LNCaP clone FGC (cell line): ENCODE results near the gene AP3S2.
"Not testable (repeated sequence)": the region's sequence is repeated elsewhere in the genome, so short reads cannot be mapped to it uniquely, and the experiment has no call there.

Experiments
- DNase-seq: peaks from one replicate; pipeline ENCODE4 v3.0.0-alpha.2; 2011; ENCODE audit warnings: low read depth
- H3K4me3 ChIP-seq: 2 replicates; pipeline ENCODE4 v1.5.1; 2011; ENCODE audit warnings: mild to moderate bottlenecking, low read depth, low read length, control low read depth
- CTCF ChIP-seq: IDR thresholded peaks from 2 replicates; pipeline ENCODE4 v1.5.1; 2012; ENCODE audit warnings: mild to moderate bottlenecking; ENCODE audit not compliant: control insufficient read depth, insufficient read depth; ENCODE audit errors: extremely low read depth

Gene AP3S2

DNA sequence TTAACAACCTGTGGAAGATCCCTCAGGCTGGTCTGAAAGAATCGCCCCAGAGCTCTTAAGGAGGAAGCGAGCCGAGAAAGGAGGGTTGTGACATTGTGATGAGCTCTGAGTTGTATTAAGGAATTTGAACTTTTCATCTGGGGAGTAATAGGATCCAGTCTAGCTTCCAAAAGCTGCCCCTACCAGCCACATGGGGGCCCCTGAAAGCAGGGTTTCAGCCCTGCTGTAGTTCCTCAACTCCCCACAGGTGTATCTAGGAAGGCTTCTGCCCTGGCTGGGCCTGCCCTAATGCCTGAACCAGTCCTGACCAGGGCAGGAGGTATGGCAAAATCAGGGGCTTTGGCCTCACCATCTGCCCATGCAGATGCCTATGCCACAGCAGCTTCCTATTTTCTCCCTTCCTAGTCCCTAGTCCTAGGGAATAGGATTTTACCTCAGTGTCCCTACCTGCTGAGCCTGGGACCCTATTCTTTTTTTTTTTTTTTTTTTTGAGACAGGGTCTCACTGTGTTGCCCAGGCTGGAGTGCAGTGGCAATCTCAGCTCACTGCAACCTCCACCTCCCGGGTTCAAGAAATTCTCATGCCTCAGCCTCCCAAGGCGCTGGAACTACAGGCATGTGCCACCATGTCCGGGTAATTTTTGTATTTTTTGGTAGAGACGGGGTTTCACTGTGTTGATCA lies 5.0 kb upstream of the AP3S2 start:
- DNase-seq, result no peak
- peak; percentile 68 for TF ChIP-seq CTCF

DNA sequence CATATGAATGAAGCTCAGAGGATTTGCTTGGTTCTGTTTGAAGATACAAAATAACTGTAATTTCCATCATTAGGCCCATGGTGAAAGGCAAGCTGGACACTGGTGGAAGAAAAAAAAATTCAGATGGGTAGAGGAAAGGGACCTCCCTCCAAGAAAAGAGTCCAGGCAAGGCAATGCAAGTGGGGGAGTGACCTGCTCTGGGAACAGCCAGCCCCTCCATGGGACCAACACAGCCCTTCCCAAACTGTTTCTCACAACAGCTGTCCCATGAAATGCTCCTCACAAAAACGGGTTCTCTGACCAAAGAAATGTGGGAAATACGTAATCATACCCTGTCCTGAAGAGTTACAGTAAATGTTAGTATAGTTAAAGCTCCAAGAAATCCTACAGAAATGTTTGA lies 4.4 kb upstream of the AP3S2 start:
- no peak overlapping the region for H3K4me3 ChIP-seq
- DNase-seq, result no peak
- no peak for TF ChIP-seq CTCF

More for the DNA sequence above, 5.0 kb upstream of the AP3S2 start:
- no peak overlapping the region for H3K4me3 ChIP-seq

DNA sequence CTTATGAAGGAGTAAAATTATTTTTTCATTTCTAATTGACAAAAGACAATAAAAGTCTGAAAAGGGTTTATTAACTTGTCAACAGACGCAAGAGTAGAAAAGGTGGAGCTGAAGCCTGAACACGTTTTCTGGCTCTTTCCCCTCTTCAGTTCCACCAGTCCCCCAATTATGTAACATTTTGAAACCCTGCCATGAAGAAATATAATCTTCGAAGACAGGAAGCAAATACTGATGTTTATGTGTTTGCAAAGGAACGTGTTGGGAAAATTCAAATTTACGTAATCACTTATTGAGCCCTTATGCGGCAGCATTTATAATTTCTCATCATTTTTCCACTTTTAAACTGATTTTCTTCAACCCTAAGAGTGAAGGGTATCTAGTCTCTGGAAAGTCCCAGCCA lies 767 bp downstream of the AP3S2 start:
- DNase-seq, result no peak
- H3K4me3 ChIP-seq, result peak overlapping the region; percentile 100
- no peak for TF ChIP-seq CTCF

DNA sequence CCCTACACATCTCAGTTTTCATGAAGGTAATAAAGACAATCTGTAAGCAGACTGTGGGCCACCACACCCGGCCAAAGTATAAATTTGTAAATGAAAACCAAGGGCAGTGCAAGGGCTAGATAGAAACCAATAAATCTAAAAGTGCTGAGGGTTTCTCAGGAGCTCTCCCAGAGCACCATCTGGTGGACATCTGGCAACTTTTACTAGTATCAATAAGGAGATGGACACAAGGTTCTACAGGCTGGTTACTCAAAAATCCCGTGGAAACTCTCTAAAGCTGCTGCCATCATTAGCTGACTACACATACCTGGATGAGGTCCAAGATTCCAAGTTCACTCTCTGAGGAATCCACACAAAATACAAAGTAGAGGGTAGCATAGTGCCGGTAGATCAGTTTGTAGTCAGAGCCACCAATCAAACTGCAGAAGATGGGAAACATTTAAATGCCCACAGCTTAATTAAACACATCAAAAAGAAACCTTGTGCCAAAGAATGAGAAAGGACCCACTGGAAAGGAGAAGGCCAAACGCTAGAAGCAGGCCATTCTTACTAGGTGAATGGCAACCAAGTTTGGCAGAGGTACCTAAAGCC lies 5.5 kb downstream of the AP3S2 start:
- no peak overlapping the region for H3K4me3 ChIP-seq
- TF ChIP-seq CTCF, result peak; percentile 49
- no peak for DNase-seq

DNA sequence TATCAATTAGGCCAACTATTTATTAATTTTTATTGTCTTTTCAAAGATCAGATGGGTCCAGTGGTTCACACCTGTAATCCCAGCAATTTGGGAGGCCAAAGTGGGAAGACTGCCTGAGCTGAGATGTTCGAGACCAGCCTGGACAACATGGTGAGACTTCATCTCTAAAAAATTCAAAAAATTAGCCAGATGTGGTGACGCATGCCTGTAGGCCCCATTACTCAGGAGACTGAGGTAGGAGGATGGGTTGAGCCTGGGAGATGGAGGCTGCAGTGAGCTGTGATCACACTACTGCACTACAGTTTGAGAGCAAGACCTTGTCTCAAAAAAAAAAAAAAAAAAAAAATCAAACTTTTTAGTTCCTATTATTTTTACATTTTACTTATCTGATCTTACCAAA lies 8.2 kb downstream of the AP3S2 start:
- no peak for TF ChIP-seq CTCF
- no peak for DNase-seq
- H3K4me3 ChIP-seq, result no peak overlapping the region

GRCh38 chr15:89885179-89885578 lies 8.6 kb downstream of the AP3S2 start:
- H3K4me3 ChIP-seq, DNase-seq: not testable (repeated sequence)

DNA sequence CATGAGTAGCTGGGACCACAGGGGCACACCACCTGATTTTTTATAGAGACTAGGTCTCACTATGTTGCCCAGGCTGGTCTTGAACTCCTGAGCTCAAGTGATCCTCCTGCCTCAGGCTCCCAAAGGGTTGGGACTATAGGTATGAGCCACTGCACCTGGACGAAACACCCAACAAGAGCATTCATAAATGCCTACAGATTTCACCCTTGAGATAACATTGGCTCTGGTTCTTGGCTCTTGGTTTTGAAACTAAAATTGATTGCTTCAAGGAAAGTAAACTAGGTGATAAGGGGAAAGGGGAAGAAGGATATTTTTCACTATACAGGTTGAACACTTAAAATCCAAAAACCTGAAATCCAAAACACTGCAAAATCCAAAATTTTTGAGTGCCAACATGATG lies 10.3 kb downstream of the AP3S2 start:
- no peak for TF ChIP-seq CTCF
- DNase-seq, result no peak
- no peak overlapping the region for H3K4me3 ChIP-seq
